SK-N-SH (cell line): ENCODE results near the gene TMEM170A. TPM values are rescaled to one million over a fixed set of nuclear protein-coding genes. Genes with fewer than 3 reads are reported as not detected.

Experiments used
- CTCF ChIA-PET: fragments of 300-600, 350-600 bp; formaldehyde crosslinking; extraction: SDS; loops from one replicate; lab custom pipeline; 2021; lab: Yijun Ruan, JAX
- POLR2A ChIA-PET: fragments of 350-600 bp; sonication (Branson Sonifier 250); formaldehyde crosslinking; extraction: SDS; loops from one replicate; lab custom pipeline; 2020; ENCODE audit warnings: antibody characterized with exemption, inconsistent platforms; lab: Yijun Ruan, JAX
- DNase-seq: peaks from one replicate; pipeline ENCODE4 v3.0.0; 2012
- H2AFZ ChIP-seq: fragments of 200-600 bp; sonication (generic); 2 replicates; pipeline ENCODE4 v1.8.1; 2016; ENCODE audit warnings: antibody characterized with exemption, mild to moderate bottlenecking, low read depth
- H3F3A ChIP-seq: fragments of 200-600 bp; sonication (generic); replicated peaks from 2 replicates; pipeline ENCODE3; 2016; ENCODE audit warnings: antibody characterized with exemption, mild to moderate bottlenecking; ENCODE audit not compliant: insufficient read depth
- H3K27ac ChIP-seq, 2 experiments: fragments of 200-500 bp in 1 of 2; fragments of 200-600 bp in 1 of 2; sonication (Bioruptor generic) in 1 of 2; sonication (generic), shearing (Covaris generic) in 1 of 2; 2 replicates each; pipeline versions ENCODE4 v1.5.1 to v1.6.1; 2014 to 2016; ENCODE audit warnings: low read depth in 2 of 2, inconsistent platforms in 1 of 2, low read length in 1 of 2, mild to moderate bottlenecking in 1 of 2, mixed read lengths in 1 of 2
- H3K27me3 ChIP-seq: fragments of 200-600 bp; sonication (generic), shearing (Covaris generic); 2 replicates; pipeline ENCODE4 v1.6.1; 2016; ENCODE audit warnings: mixed run types; ENCODE audit not compliant: insufficient read depth
- H3K36me3 ChIP-seq, 2 experiments: fragments of 200-500 bp in 1 of 2; fragments of 200-600 bp in 1 of 2; sonication (Bioruptor generic) in 1 of 2; sonication (generic) in 1 of 2; replicated peaks in 1 of 2; 2 replicates each; pipeline versions ENCODE3 to v1.5.1; 2014 to 2016; ENCODE audit warnings: low read length in 1 of 2, mild to moderate bottlenecking in 1 of 2; ENCODE audit not compliant: insufficient read depth in 2 of 2, control insufficient read depth in 1 of 2
- H3K4me1 ChIP-seq, 2 experiments: fragments of 200-500 bp in 1 of 2; fragments of 200-600 bp in 1 of 2; sonication (Bioruptor generic) in 1 of 2; sonication (generic), shearing (Covaris generic) in 1 of 2; 2 replicates each; pipeline versions ENCODE4 v1.5.1 to v1.6.1; 2014 to 2016; ENCODE audit warnings: low read depth in 1 of 2, low read length in 1 of 2, mixed run types in 1 of 2; ENCODE audit not compliant: insufficient read depth in 2 of 2, control insufficient read depth in 1 of 2
- H3K4me2 ChIP-seq: fragments of 200-600 bp; sonication (generic), shearing (Covaris generic); 2 replicates; pipeline ENCODE4 v1.6.1; 2017; ENCODE audit warnings: mixed run types
- H3K4me3 ChIP-seq, 2 experiments: fragments of 200-500 bp in 1 of 2; fragments of 200-600 bp in 1 of 2; sonication (Bioruptor generic) in 1 of 2; sonication (generic), shearing (Covaris generic) in 1 of 2; 2 replicates each; pipeline versions ENCODE4 v1.5.1 to v1.8.1; 2014 to 2016; ENCODE audit warnings: low read depth in 2 of 2, inconsistent platforms in 1 of 2, low read length in 1 of 2, mild to moderate bottlenecking in 1 of 2, mixed read lengths in 1 of 2, moderate library complexity in 1 of 2
- H3K79me2 ChIP-seq: fragments of 200-600 bp; sonication (generic); 2 replicates; pipeline ENCODE4 v1.8.1; 2017; ENCODE audit warnings: mild to moderate bottlenecking; ENCODE audit not compliant: insufficient read depth
- H3K9ac ChIP-seq: fragments of 200-600 bp; sonication (generic); 2 replicates; pipeline ENCODE4 v1.6.1; 2017; ENCODE audit warnings: mixed run types
- H3K9me2 ChIP-seq: fragments of 200-600 bp; sonication (generic); 2 replicates; pipeline ENCODE4 v1.6.1; 2017; ENCODE audit warnings: mixed run types
- H3K9me3 ChIP-seq: fragments of 200-600 bp; sonication (generic); 2 replicates; pipeline ENCODE4 v1.6.1; 2017; ENCODE audit warnings: mixed run types, mild to moderate bottlenecking, moderate library complexity
- H4K20me1 ChIP-seq: fragments of 200-600 bp; sonication (generic); 2 replicates; pipeline ENCODE4 v1.6.1; 2017; ENCODE audit warnings: mild to moderate bottlenecking, mixed run types; ENCODE audit not compliant: insufficient read depth
- CHD2 ChIP-seq: fragments of 150-350 bp; IDR thresholded peaks from 2 replicates; pipeline ENCODE4 v1.6.1; 2018; ENCODE audit warnings: low read length; ENCODE audit not compliant: partially characterized antibody
- EP300 ChIP-seq, 2 experiments: IDR thresholded peaks; 2 replicates each; pipeline versions ENCODE4 v1.4.0 to v1.6.1; 2012; ENCODE audit warnings: borderline replicate concordance in 1 of 2, low read depth in 1 of 2, low read length in 1 of 2
- EZH2phosphoT487 ChIP-seq: fragments of 200-600 bp; sonication (generic); IDR thresholded peaks from 2 replicates; pipeline ENCODE4 v1.6.1; 2017; ENCODE audit warnings: low read depth, mixed run types, mild to moderate bottlenecking, antibody characterized with exemption, moderate library complexity, borderline replicate concordance
- FOSL2 ChIP-seq: IDR thresholded peaks from 2 replicates; pipeline ENCODE4 v1.4.0; 2012; ENCODE audit warnings: low read depth, mild to moderate bottlenecking, moderate library complexity, borderline replicate concordance
- GABPA ChIP-seq: IDR thresholded peaks from 2 replicates; pipeline ENCODE4 v1.4.0; 2012; ENCODE audit warnings: low read depth, mild to moderate bottlenecking
- GATA2 ChIP-seq: sonication (generic); formaldehyde crosslinking; IDR thresholded peaks from 2 replicates; pipeline ENCODE4 v1.5.0; 2020; ENCODE audit warnings: mild to moderate bottlenecking, missing genetic modification reagents
- JUND ChIP-seq: IDR thresholded peaks from 2 replicates; pipeline ENCODE4 v1.4.0; 2012
- MEF2A ChIP-seq: IDR thresholded peaks from 2 replicates; pipeline ENCODE4 v1.4.0; 2012; ENCODE audit warnings: low read depth, borderline replicate concordance
- NFIC ChIP-seq: IDR thresholded peaks from 2 replicates; pipeline ENCODE4 v1.4.0; 2012; ENCODE audit warnings: borderline replicate concordance
- NRF1 ChIP-seq: IDR thresholded peaks from 2 replicates; pipeline ENCODE4 v1.6.1; 2012; ENCODE audit warnings: low read depth, mild to moderate bottlenecking, low read length
- RFX5 ChIP-seq: IDR thresholded peaks from 2 replicates; pipeline ENCODE4 v1.6.1; 2012; ENCODE audit warnings: mild to moderate bottlenecking, improper control_type of control experiment, low read length
- TAF1 ChIP-seq: IDR thresholded peaks from 2 replicates; pipeline ENCODE4 v1.6.1; 2012; ENCODE audit warnings: low read depth, mild to moderate bottlenecking, low read length, moderate library complexity, borderline replicate concordance
- TEAD4 ChIP-seq: IDR thresholded peaks from 2 replicates; pipeline ENCODE4 v1.4.0; 2012; ENCODE audit warnings: mild to moderate bottlenecking, borderline replicate concordance; ENCODE audit not compliant: insufficient read depth
- YY1 ChIP-seq: IDR thresholded peaks from 2 replicates; pipeline ENCODE4 v1.4.0; 2012; ENCODE audit warnings: low read depth, mild to moderate bottlenecking
- WGBS: methylation state at CpG from one replicate; pipeline ENCODE4 v1.1.6; 2017; ENCODE audit warnings: low lambda C conversion rate; 5-methylcytosine and 5-hydroxymethylcytosine counted together
- polyA plus RNA-seq, 3 experiments: library from polyadenylated mRNA; depleted of rRNA; stranded (reverse); fragments of >200 nt; gene quantifications; 2 replicates each; pipeline ENCODE4 v1.2.3, GENCODE V29; 2012
- TF ChIP-seq, protein P1 (sequence below): fragments of 150-350 bp; IDR thresholded peaks from 2 replicates; pipeline ENCODE4 v1.6.1; 2017; ENCODE audit warnings: antibody characterized with exemption, low read length, low read depth, borderline replicate concordance
- TF ChIP-seq, protein P2 (sequence below): IDR thresholded peaks from 2 replicates; pipeline ENCODE4; 2012
- TF ChIP-seq, protein P3 (sequence below): IDR thresholded peaks from 2 replicates; pipeline ENCODE4 v1.4.0; 2012; ENCODE audit warnings: low read depth, borderline replicate concordance
- TF ChIP-seq, protein P4 (sequence below): fragments of 200-600 bp; sonication (generic); IDR thresholded peaks from 2 replicates; pipeline ENCODE4 v1.6.1; 2017; ENCODE audit warnings: antibody characterized with exemption, mild to moderate bottlenecking, moderate library complexity

The TMEM170A gene
- polyA plus RNA-seq, 1 of the 3 experiments (the other 2 are of a cell fraction): 9.2 TPM

DNA sequence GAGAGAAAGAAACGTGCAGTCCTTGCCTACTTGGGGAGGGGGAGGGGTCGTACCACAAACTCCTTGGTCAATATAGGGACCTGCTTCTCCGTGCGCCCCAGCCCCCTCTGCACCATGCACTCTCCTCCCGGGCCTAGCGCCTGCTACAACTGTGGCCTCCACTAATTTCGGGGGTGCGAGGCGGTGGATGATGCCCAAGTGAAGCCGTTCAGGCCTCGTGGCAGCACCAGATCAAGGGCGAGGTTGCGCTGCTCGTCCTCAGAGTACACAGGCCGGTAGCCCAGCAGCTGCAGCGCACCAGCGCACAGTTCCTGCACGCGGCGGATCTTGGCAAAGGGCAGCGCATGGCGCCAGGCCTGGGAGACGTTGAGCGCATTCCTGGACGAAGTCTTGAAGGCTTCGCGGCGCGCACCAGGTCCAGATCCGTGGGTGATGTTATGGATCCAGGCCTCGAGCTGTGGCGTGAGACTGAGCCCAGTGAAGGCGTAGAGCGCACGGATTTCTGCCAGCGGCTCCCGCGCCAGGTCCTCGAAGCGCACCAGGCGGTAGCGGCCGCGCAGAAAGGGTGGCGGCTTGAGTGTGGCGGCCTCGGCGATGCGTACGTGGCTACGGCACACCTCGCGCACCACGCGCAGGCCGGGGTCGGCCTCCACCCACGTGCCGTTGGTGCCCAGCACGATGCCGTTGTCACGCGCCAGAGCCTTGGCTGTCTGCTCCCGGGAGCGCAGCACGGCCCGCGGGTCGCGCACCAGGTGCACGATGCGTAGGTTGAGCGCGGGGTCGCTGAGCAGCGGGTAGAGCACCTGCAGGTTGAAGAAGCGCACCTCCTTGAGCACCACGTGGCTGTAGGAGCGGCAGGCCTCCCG is 14.2 kb upstream of the TMEM170A start:
- H3F3A ChIP-seq: no peaks in the 10 kb centered on the region
- no peak overlapping the region for H3K4me2 ChIP-seq
- no peak for DNase-seq
- H3K27me3 ChIP-seq: no peaks in the 10 kb centered on the region
- POLR2A ChIA-PET: no interaction called here
- H3K9me2 ChIP-seq: no peaks in the 10 kb centered on the region
- H3K36me3 ChIP-seq: no peaks in the 10 kb centered on the region
- 92% methylated on average over 53 of the region's 80 CpGs for WGBS
- H3K4me1 ChIP-seq: peaks cover 0 to 3% of the 10 kb centered on the region in 2 experiments; a peak in 1 of 4 replicates
- H3K27ac ChIP-seq: no peak overlapping the region
- H2AFZ ChIP-seq: no peak overlapping the region
- H3K79me2 ChIP-seq: no peaks in the 10 kb centered on the region
- H3K9ac ChIP-seq: no peak overlapping the region
- no peaks in the 10 kb centered on the region for H4K20me1 ChIP-seq
- no peak overlapping the region for H3K4me3 ChIP-seq
- TF ChIP-seq FOSL2 (no peak), YY1 (no peak), MEF2A (no peak), EP300 (IDR thresholded peaks at IDR 0.05; ENCODE audit: borderline replicate concordance in 1 of 2, low read depth in 1 of 2, low read length in 1 of 2) (no peak), JUND (no peak), TAF1 (no peak), GATA2 (CRISPR knock-in tag) (no peak), CHD2 (no peak), NRF1 (no peak), GABPA (no peak), TEAD4 (no peak), EZH2phosphoT487 (no peak), NFIC (no peak), RFX5 (no peak)
- TF ChIP-seq, protein P1, sequence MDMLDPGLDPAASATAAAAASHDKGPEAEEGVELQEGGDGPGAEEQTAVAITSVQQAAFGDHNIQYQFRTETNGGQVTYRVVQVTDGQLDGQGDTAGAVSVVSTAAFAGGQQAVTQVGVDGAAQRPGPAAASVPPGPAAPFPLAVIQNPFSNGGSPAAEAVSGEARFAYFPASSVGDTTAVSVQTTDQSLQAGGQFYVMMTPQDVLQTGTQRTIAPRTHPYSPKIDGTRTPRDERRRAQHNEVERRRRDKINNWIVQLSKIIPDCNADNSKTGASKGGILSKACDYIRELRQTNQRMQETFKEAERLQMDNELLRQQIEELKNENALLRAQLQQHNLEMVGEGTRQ: no peak
- TF ChIP-seq, protein P2, sequence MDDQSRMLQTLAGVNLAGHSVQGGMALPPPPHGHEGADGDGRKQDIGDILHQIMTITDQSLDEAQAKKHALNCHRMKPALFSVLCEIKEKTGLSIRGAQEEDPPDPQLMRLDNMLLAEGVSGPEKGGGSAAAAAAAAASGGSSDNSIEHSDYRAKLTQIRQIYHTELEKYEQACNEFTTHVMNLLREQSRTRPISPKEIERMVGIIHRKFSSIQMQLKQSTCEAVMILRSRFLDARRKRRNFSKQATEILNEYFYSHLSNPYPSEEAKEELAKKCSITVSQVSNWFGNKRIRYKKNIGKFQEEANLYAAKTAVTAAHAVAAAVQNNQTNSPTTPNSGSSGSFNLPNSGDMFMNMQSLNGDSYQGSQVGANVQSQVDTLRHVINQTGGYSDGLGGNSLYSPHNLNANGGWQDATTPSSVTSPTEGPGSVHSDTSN: no peak
- TF ChIP-seq, protein P3, sequence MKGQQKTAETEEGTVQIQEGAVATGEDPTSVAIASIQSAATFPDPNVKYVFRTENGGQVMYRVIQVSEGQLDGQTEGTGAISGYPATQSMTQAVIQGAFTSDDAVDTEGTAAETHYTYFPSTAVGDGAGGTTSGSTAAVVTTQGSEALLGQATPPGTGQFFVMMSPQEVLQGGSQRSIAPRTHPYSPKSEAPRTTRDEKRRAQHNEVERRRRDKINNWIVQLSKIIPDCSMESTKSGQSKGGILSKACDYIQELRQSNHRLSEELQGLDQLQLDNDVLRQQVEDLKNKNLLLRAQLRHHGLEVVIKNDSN: no peak
- TF ChIP-seq, protein P4, sequence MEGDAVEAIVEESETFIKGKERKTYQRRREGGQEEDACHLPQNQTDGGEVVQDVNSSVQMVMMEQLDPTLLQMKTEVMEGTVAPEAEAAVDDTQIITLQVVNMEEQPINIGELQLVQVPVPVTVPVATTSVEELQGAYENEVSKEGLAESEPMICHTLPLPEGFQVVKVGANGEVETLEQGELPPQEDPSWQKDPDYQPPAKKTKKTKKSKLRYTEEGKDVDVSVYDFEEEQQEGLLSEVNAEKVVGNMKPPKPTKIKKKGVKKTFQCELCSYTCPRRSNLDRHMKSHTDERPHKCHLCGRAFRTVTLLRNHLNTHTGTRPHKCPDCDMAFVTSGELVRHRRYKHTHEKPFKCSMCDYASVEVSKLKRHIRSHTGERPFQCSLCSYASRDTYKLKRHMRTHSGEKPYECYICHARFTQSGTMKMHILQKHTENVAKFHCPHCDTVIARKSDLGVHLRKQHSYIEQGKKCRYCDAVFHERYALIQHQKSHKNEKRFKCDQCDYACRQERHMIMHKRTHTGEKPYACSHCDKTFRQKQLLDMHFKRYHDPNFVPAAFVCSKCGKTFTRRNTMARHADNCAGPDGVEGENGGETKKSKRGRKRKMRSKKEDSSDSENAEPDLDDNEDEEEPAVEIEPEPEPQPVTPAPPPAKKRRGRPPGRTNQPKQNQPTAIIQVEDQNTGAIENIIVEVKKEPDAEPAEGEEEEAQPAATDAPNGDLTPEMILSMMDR: no peak
- H3K9me3 ChIP-seq: no peaks in the 10 kb centered on the region
- CTCF ChIA-PET: no interaction called here
